Prostate gland (tissue), 2 donors: ENCODE measurements around the gene PRKCQ. TPM values are rescaled to one million over a fixed set of nuclear protein-coding genes. Genes with fewer than 3 reads are reported as not detected.

ENCODE experiments used
- DNase-seq: peaks from one replicate; pipeline ENCODE4 v3.0.0-alpha.2; 2019; ENCODE audit warnings: low spot score
- H3K27ac ChIP-seq, 2 donors: fragments of 200-600 bp; sonication (generic); 2 replicates each; pipeline ENCODE4 v1.5.1; 2017 to 2019
- H3K27me3 ChIP-seq: fragments of 200-600 bp; sonication (generic); replicated peaks from 2 replicates; pipeline ENCODE4 v1.5.1; 2019; ENCODE audit not compliant: insufficient read depth
- H3K36me3 ChIP-seq, 2 donors: fragments of 200-600 bp; sonication (generic); 1 replicate in 1 of 2; 2 replicates in 1 of 2; pipeline versions ENCODE4 v1.5.1 to v1.8.1; 2017 to 2019
- H3K4me1 ChIP-seq: fragments of 200-600 bp; sonication (generic); replicated peaks from 2 replicates; pipeline ENCODE4 v1.5.1; 2019
- H3K4me3 ChIP-seq, 2 donors: fragments of 200-600 bp; sonication (generic); 2 replicates each; pipeline ENCODE4 v1.5.1; 2017 to 2019
- H3K9me3 ChIP-seq: fragments of 200-600 bp; sonication (generic); 2 replicates; pipeline ENCODE4 v1.5.1; 2017
- POLR2A ChIP-seq: fragments of 450-650 bp; IDR thresholded peaks from one replicate; pipeline ENCODE4 v1.6.1; 2016; ENCODE audit warnings: antibody characterized with exemption, mild to moderate bottlenecking
- POLR2AphosphoS5 ChIP-seq: sonication (generic); formaldehyde crosslinking; IDR thresholded peaks from one replicate; pipeline ENCODE4 v1.6.1; 2017; ENCODE audit warnings: antibody characterized with exemption
- WGBS: methylation state at CpG from one replicate; pipeline ENCODE4 v1.1.5; 2018; 5-methylcytosine and 5-hydroxymethylcytosine counted together
- intact Hi-C: fragments of 100-400 bp; cut with DNase I; formaldehyde crosslinking; loops from one replicate; pipeline ENCODE4 v1.14.2; 2022
- total RNA-seq, 2 donors: library from RNA; depleted of rRNA; stranded (reverse); fragments of >200 nt; gene quantifications; one replicate each; pipeline ENCODE4 v1.1.0, GENCODE V29; 2016
- TF ChIP-seq, protein P1 (sequence below), 4 experiments: fragments of 200-600 bp in 2 of 4; fragments of 450-650 bp in 2 of 4; sonication (generic) in 2 of 4; IDR thresholded peaks; 1 replicate in 3 of 4; 2 replicates in 1 of 4; pipeline ENCODE4 v1.5.1; 2016 to 2019; ENCODE audit warnings: antibody characterized with exemption in 4 of 4, mild to moderate bottlenecking in 2 of 4, moderate library complexity in 2 of 4

The PRKCQ gene
- total RNA-seq, 2 donors from 2014 or later: 0.87 to 1.4 TPM

GRCh38 chr10:6423413-6424170, 156.5 kb downstream of the PRKCQ start:
- WGBS: 86% methylated on average over 17 of the region's 17 CpGs
- no peaks in the 10 kb centered on the region for H3K36me3 ChIP-seq
- intact Hi-C loops: no loop called here
- H3K4me1 ChIP-seq: no peaks in the 10 kb centered on the region
- TF ChIP-seq, protein P1, sequence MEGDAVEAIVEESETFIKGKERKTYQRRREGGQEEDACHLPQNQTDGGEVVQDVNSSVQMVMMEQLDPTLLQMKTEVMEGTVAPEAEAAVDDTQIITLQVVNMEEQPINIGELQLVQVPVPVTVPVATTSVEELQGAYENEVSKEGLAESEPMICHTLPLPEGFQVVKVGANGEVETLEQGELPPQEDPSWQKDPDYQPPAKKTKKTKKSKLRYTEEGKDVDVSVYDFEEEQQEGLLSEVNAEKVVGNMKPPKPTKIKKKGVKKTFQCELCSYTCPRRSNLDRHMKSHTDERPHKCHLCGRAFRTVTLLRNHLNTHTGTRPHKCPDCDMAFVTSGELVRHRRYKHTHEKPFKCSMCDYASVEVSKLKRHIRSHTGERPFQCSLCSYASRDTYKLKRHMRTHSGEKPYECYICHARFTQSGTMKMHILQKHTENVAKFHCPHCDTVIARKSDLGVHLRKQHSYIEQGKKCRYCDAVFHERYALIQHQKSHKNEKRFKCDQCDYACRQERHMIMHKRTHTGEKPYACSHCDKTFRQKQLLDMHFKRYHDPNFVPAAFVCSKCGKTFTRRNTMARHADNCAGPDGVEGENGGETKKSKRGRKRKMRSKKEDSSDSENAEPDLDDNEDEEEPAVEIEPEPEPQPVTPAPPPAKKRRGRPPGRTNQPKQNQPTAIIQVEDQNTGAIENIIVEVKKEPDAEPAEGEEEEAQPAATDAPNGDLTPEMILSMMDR (IDR thresholded peaks at IDR 0.05): no peak
- TF ChIP-seq POLR2AphosphoS5 (no peak), POLR2A (no peak)
- H3K4me3 ChIP-seq: no peak overlapping the region
- DNase-seq: no peak
- no peak overlapping the region for H3K27ac ChIP-seq
- H3K27me3 ChIP-seq: no peaks in the 10 kb centered on the region
- H3K9me3 ChIP-seq: no peaks in the 10 kb centered on the region

DNA sequence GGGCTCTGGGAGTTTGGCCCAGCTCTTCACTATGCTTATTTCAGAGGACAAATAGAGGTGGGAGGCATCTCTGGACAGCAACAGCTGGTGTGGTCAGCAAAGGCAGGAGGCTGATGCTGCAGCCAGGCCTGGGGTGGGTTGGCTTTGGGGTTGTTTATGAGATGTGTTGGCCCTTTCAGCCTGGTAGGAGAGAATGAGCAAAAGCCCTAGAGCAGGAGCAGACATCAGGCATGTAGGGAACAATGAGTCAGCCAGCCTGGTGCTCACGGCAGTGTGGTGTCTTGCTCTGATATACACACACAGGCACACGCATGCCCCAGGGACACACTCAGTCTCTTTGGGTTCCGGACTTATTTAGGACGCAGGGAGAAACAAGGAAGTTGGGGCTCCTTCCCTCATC, 157.1 kb downstream of the PRKCQ start:
- TF ChIP-seq, protein P1 (IDR thresholded peaks at IDR 0.05): no peak
- TF ChIP-seq POLR2A: no peak
- TF ChIP-seq POLR2AphosphoS5: no peak
- no peak overlapping the region for H3K4me3 ChIP-seq
- DNase-seq: no peak
- 73% methylated on average over 4 of the region's 4 CpGs for WGBS
- H3K9me3 ChIP-seq: no peaks in the 10 kb centered on the region
- H3K27ac ChIP-seq: no peak overlapping the region
- no peaks in the 10 kb centered on the region for H3K36me3 ChIP-seq
- no peaks in the 10 kb centered on the region for H3K27me3 ChIP-seq
- H3K4me1 ChIP-seq: no peaks in the 10 kb centered on the region
- intact Hi-C loops: no loop called here

- WGBS: 63% methylated on average over 2 of the region's 2 CpGs
- H3K4me1 ChIP-seq: no peaks in the 10 kb centered on the region
- intact Hi-C loops: no loop called here
- no peak overlapping the region for H3K27ac ChIP-seq
- H3K9me3 ChIP-seq: no peaks in the 10 kb centered on the region
- no peaks in the 10 kb centered on the region for H3K27me3 ChIP-seq
- H3K4me3 ChIP-seq: no peak overlapping the region
- H3K36me3 ChIP-seq: no peaks in the 10 kb centered on the region
- no peak for DNase-seq
- TF ChIP-seq POLR2A (no peak), POLR2AphosphoS5 (no peak)
- TF ChIP-seq, protein P1 (IDR thresholded peaks at IDR 0.05): no peak
Observed at GRCh38 chr10:6418613-6419216, 161.4 kb downstream of the PRKCQ start.

- H3K27ac ChIP-seq: no peak overlapping the region
- no peak for DNase-seq
- 66% methylated on average over 5 of the region's 5 CpGs for WGBS
- no peak overlapping the region for H3K4me3 ChIP-seq
- intact Hi-C loops: no loop called here
- H3K4me1 ChIP-seq: no peaks in the 10 kb centered on the region
- H3K36me3 ChIP-seq: no peaks in the 10 kb centered on the region
- H3K27me3 ChIP-seq: no peaks in the 10 kb centered on the region
- no peak for TF ChIP-seq POLR2AphosphoS5
- TF ChIP-seq, protein P1 (IDR thresholded peaks at IDR 0.05): no peak
- no peak for TF ChIP-seq POLR2A
- H3K9me3 ChIP-seq: no peaks in the 10 kb centered on the region
Observed at GRCh38 chr10:6418167-6418566, 161.9 kb downstream of the PRKCQ start.
